Keratinocyte (primary cell): ENCODE results near the gene COL11A2. TPM values are rescaled to one million over a fixed set of nuclear protein-coding genes. Genes with fewer than 3 reads are reported as not detected.

Experiments used
- DNase-seq: peaks from one replicate; pipeline ENCODE4 v3.0.0-alpha.2; 2011; ENCODE audit warnings: low read depth, missing footprints, low spot score
- FAIRE-seq: peaks from 2 replicates; lab custom pipeline; 2011; peaks lifted over from hg19 to GRCh38; lab: Jason Lieb, UNC
- H2AFZ ChIP-seq: 2 replicates; pipeline ENCODE4 v1.6.0; 2012; ENCODE audit warnings: low read length, control low read depth, inconsistent platforms; ENCODE audit not compliant: control insufficient read depth
- H3K27ac ChIP-seq: 2 replicates; pipeline ENCODE4 v1.5.1; 2011; ENCODE audit warnings: low read length; ENCODE audit not compliant: control insufficient read depth, insufficient read depth
- H3K27me3 ChIP-seq: 3 replicates; pipeline ENCODE4 v1.6.0; 2011; ENCODE audit warnings: low read length; ENCODE audit not compliant: control insufficient read depth, insufficient read depth; ENCODE audit errors: extremely low read depth
- H3K36me3 ChIP-seq, 2 experiments: 2 replicates in 1 of 2; 3 replicates in 1 of 2; pipeline ENCODE4 v1.5.1; 2011; ENCODE audit warnings: low read length in 2 of 2, mild to moderate bottlenecking in 1 of 2; ENCODE audit not compliant: control insufficient read depth in 2 of 2, insufficient read depth in 2 of 2; ENCODE audit errors: extremely low read depth in 1 of 2
- H3K4me1 ChIP-seq: 3 replicates; pipeline ENCODE4 v1.5.1; 2011; ENCODE audit warnings: low read length; ENCODE audit not compliant: control insufficient read depth, insufficient read depth; ENCODE audit errors: extremely low read depth
- H3K4me2 ChIP-seq: 3 replicates; pipeline ENCODE4 v1.6.0; 2011; ENCODE audit warnings: low read depth, low read length; ENCODE audit not compliant: control insufficient read depth, insufficient read depth; ENCODE audit errors: extremely low read depth
- H3K4me3 ChIP-seq, 3 experiments: fragments of 200-600 bp in 1 of 3; sonication (generic) in 1 of 3; 2 replicates in 2 of 3; 3 replicates in 1 of 3; pipeline ENCODE4 v1.5.1; 2011 to 2016; ENCODE audit warnings: low read length in 3 of 3, mild to moderate bottlenecking in 3 of 3, control low read depth in 2 of 3, inconsistent platforms in 1 of 3, low read depth in 1 of 3, mixed read lengths in 1 of 3, mixed run types in 1 of 3, moderate library complexity in 1 of 3; ENCODE audit not compliant: control insufficient read depth in 2 of 3, insufficient read depth in 2 of 3; ENCODE audit errors: extremely low read depth in 1 of 3
- H3K79me2 ChIP-seq: 2 replicates; pipeline ENCODE4 v1.6.0; 2012; ENCODE audit warnings: low read length; ENCODE audit not compliant: control insufficient read depth, insufficient read depth
- H3K9ac ChIP-seq: 3 replicates; pipeline ENCODE4 v1.6.0; 2011; ENCODE audit warnings: low read length; ENCODE audit not compliant: control insufficient read depth, insufficient read depth; ENCODE audit errors: extremely low read depth
- H3K9me1 ChIP-seq: 3 replicates; pipeline ENCODE4 v1.6.0; 2011; ENCODE audit warnings: low read length; ENCODE audit not compliant: control insufficient read depth, insufficient read depth; ENCODE audit errors: extremely low read depth
- H3K9me3 ChIP-seq: 2 replicates; pipeline ENCODE4 v1.5.1; 2012; ENCODE audit warnings: low read depth, low read length; ENCODE audit not compliant: control insufficient read depth
- H4K20me1 ChIP-seq: 3 replicates; pipeline ENCODE4 v1.6.0; 2011; ENCODE audit warnings: low read length; ENCODE audit not compliant: control insufficient read depth, insufficient read depth; ENCODE audit errors: extremely low read depth
- CTCF ChIP-seq, 3 experiments: IDR thresholded peaks in 1 of 3; conservative IDR thresholded peaks in 1 of 3; optimal IDR thresholded peaks in 1 of 3; 2 replicates in 2 of 3; 3 replicates in 1 of 3; pipeline versions ENCODE3 to v1.5.1; 2011; ENCODE audit warnings: low read length in 3 of 3, mild to moderate bottlenecking in 3 of 3, moderate library complexity in 2 of 3, control low read depth in 1 of 3, inconsistent platforms in 1 of 3; ENCODE audit not compliant: insufficient read depth in 2 of 3; ENCODE audit errors: extremely low read depth in 1 of 3
- EZH2 ChIP-seq: IDR thresholded peaks from one replicate; pipeline ENCODE4 v1.6.1; 2012; ENCODE audit warnings: inconsistent platforms, mild to moderate bottlenecking, low read length, moderate library complexity
- dilution Hi-C: fragments of 300-500 bp; cut with MboI; formaldehyde crosslinking; loops from one replicate; pipeline ENCODE4 v1.7.0; 2020; ENCODE audit warnings: low sequenced_read_pairs; ENCODE audit not compliant: extremely low pct_ligation_motif_present
- polyA plus RNA-seq, 5 experiments: library from polyadenylated mRNA; depleted of rRNA in 3 of 5; stranded (reverse) in 3 of 5; stranded (forward) in 1 of 5; unstranded in 1 of 5; fragments of >200 nt; gene quantifications; 1 replicate in 1 of 5; 2 replicates in 3 of 5; 3 replicates in 1 of 5; pipeline versions ENCODE4 v1.2.1 to v1.2.3, GENCODE V29; 2011 to 2012; ENCODE audit warnings: missing spikeins in 2 of 5, low read depth in 1 of 5, low replicate concordance in 1 of 5

COL11A2 gene
- polyA plus RNA-seq, 1 donor (not counting 4 experiments of a cell fraction or from before 2014, with no cell fraction given): 0.08 TPM

GRCh38 chr6:33193619-33194018, 1.4 kb upstream of the COL11A2 start:
- Histone ChIP-seq H3K4me3 (no peak overlapping the region), H3K4me2 (no peak overlapping the region), H3K27me3 (peaks cover 31% of the 10 kb centered on the region), H4K20me1 (peaks cover 3% of the 10 kb centered on the region), H3K79me2 (no peaks in the 10 kb centered on the region), H3K36me3 (peaks cover 10 to 13% of the 10 kb centered on the region in 2 experiments), H3K4me1 (peaks cover 3% of the 10 kb centered on the region), H3K9me3 (no peaks in the 10 kb centered on the region), H3K27ac (no peak overlapping the region), H3K9me1 (peaks cover 2% of the 10 kb centered on the region), H3K9ac (no peak overlapping the region), H2AFZ (no peak overlapping the region)
- TF ChIP-seq CTCF (optimal IDR thresholded peaks at IDR 0.05 in 1 of 3, IDR thresholded peaks at IDR 0.05 in 1 of 3, conservative IDR thresholded peaks at IDR 0.05 in 1 of 3; ENCODE audit: extremely low read depth in 1 of 3, insufficient read depth in 2 of 3, low read length in 3 of 3) (no peak), EZH2 (no peak)
- dilution Hi-C loops: no loop called here
- FAIRE-seq (no peak), DNase-seq (no peak)

GRCh38 chr6:33192671-33193602, 670 bp upstream of the COL11A2 start:
- Histone ChIP-seq H3K9me1 (peaks cover 2% of the 10 kb centered on the region), H3K4me3 (peak overlapping the region in 1 of 3 experiments; percentile 19), H3K4me2 (peak overlapping the region; percentile 35), H3K27me3 (peaks cover 31% of the 10 kb centered on the region), H3K9me3 (no peaks in the 10 kb centered on the region), H3K27ac (no peak overlapping the region), H4K20me1 (peaks cover 3% of the 10 kb centered on the region), H3K4me1 (peaks cover 3% of the 10 kb centered on the region), H2AFZ (no peak overlapping the region), H3K79me2 (no peaks in the 10 kb centered on the region), H3K36me3 (peaks cover 10 to 13% of the 10 kb centered on the region in 2 experiments), H3K9ac (no peak overlapping the region)
- FAIRE-seq (no peak), DNase-seq (no peak)
- dilution Hi-C loops: no loop called here
- TF ChIP-seq EZH2 (peak; percentile 92), CTCF (optimal IDR thresholded peaks at IDR 0.05 in 1 of 3, IDR thresholded peaks at IDR 0.05 in 1 of 3, conservative IDR thresholded peaks at IDR 0.05 in 1 of 3; ENCODE audit: extremely low read depth in 1 of 3, insufficient read depth in 2 of 3, low read length in 3 of 3) (no peak)
